ENCODE results near the gene GUK1.

DNA sequence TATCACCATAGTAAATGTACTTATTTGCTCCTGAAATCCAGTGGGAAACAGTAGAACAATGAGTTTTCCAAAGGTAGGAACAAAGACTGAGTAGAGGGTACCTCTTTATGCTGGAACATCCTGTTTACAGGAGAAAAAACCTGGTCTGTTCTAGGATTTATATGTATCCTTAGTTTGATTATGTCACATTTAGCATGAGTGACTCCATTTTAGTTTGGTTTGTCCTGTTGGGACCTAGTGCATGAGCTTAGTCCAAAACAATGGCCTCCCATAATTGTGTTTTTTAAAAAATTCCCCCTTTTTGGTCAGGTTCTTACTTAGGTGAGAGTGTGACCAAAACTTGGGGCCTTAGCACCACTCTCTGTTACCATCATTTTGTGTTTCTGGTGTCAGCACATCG lies 27.5 kb upstream of the GUK1 start:
- TF ChIP-seq, protein P1, sequence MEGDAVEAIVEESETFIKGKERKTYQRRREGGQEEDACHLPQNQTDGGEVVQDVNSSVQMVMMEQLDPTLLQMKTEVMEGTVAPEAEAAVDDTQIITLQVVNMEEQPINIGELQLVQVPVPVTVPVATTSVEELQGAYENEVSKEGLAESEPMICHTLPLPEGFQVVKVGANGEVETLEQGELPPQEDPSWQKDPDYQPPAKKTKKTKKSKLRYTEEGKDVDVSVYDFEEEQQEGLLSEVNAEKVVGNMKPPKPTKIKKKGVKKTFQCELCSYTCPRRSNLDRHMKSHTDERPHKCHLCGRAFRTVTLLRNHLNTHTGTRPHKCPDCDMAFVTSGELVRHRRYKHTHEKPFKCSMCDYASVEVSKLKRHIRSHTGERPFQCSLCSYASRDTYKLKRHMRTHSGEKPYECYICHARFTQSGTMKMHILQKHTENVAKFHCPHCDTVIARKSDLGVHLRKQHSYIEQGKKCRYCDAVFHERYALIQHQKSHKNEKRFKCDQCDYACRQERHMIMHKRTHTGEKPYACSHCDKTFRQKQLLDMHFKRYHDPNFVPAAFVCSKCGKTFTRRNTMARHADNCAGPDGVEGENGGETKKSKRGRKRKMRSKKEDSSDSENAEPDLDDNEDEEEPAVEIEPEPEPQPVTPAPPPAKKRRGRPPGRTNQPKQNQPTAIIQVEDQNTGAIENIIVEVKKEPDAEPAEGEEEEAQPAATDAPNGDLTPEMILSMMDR (IDR thresholded peaks at IDR 0.05; ENCODE audit: insufficient read depth, low read length) = no peak
- TF ChIP-seq POLR2AphosphoS5 (IDR thresholded peaks at IDR 0.05; ENCODE audit: low read depth) = no peak

All from HL-60 (cell line).